Esophagus muscularis mucosa (tissue), 4 donors: ENCODE results near the gene DMWD.

Source experiments
- CTCF ChIP-seq, 3 experiments: fragments of 200-600 bp in 2 of 3; fragments of 450-650 bp in 1 of 3; sonication (generic) in 2 of 3; IDR thresholded peaks; one replicate each; pipeline ENCODE4 v1.5.1; 2017 to 2019; ENCODE audit warnings: antibody characterized with exemption in 3 of 3, mild to moderate bottlenecking in 2 of 3, moderate library complexity in 1 of 3
- EP300 ChIP-seq: sonication (generic); formaldehyde crosslinking; IDR thresholded peaks from one replicate; pipeline ENCODE4 v1.6.1; 2017; ENCODE audit warnings: antibody characterized with exemption
- POLR2A ChIP-seq: fragments of 450-650 bp; IDR thresholded peaks from one replicate; pipeline ENCODE4 v1.6.1; 2017; ENCODE audit warnings: antibody characterized with exemption, moderate library complexity, mild to moderate bottlenecking, low read depth
- POLR2AphosphoS5 ChIP-seq, 2 donors: sonication (generic); formaldehyde crosslinking; IDR thresholded peaks; one replicate each; pipeline ENCODE4 v1.6.1; 2017; ENCODE audit warnings: antibody characterized with exemption in 2 of 2

GRCh38 chr19:45792470-45793177 lies at the start of gene DMWD:
- TF ChIP-seq POLR2A = no peak
- peak in 1 of 3 experiments; percentile 15 for TF ChIP-seq CTCF (IDR thresholded peaks at IDR 0.05)
- TF ChIP-seq EP300 = no peak
- peak; percentile 64 to 79 for TF ChIP-seq POLR2AphosphoS5 (IDR thresholded peaks at IDR 0.05)
